Measurements from ENCODE around the gene SUN1.

The SUN1 gene

GRCh38 chr7:908591-909357 lies 76.5 kb downstream of the SUN1 start:
- peak; percentile 88 for TF ChIP-seq FOXP2 (optimal IDR thresholded peaks at IDR 0.05; ENCODE audit: borderline replicate concordance, extremely low read depth, extremely low read length, insufficient read depth)

- no peak for TF ChIP-seq TAF1 (IDR thresholded peaks at IDR 0.05; ENCODE audit: borderline replicate concordance, insufficient read depth, low read length)
- TF ChIP-seq POLR2AphosphoS5 (IDR thresholded peaks at IDR 0.05; ENCODE audit: low read depth, low read length): no peak
- no peak for TF ChIP-seq FOXP2 (optimal IDR thresholded peaks at IDR 0.05; ENCODE audit: borderline replicate concordance, extremely low read depth, extremely low read length, insufficient read depth)
- no peak for TF ChIP-seq SIN3A (IDR thresholded peaks at IDR 0.05; ENCODE audit: borderline replicate concordance, insufficient read depth, low read length)
- no peak for TF ChIP-seq REST (IDR thresholded peaks at IDR 0.05; ENCODE audit: insufficient read depth in 1 of 2, low read depth in 2 of 2, low read length in 2 of 2)
Measured at GRCh38 chr7:909358-910329, 77.4 kb downstream of the SUN1 start.

GRCh38 chr7:910441-910861 lies 78.2 kb downstream of the SUN1 start:
- TF ChIP-seq POLR2AphosphoS5 (IDR thresholded peaks at IDR 0.05; ENCODE audit: low read depth, low read length) (no peak), FOXP2 (optimal IDR thresholded peaks at IDR 0.05; ENCODE audit: borderline replicate concordance, extremely low read depth, extremely low read length, insufficient read depth) (no peak), SIN3A (IDR thresholded peaks at IDR 0.05; ENCODE audit: borderline replicate concordance, insufficient read depth, low read length) (no peak), TAF1 (IDR thresholded peaks at IDR 0.05; ENCODE audit: borderline replicate concordance, insufficient read depth, low read length) (no peak), REST (IDR thresholded peaks at IDR 0.05; ENCODE audit: insufficient read depth in 1 of 2, low read depth in 2 of 2, low read length in 2 of 2) (no peak)

- TF ChIP-seq POLR2AphosphoS5 (IDR thresholded peaks at IDR 0.05; ENCODE audit: low read depth, low read length) (no peak), REST (IDR thresholded peaks at IDR 0.05; ENCODE audit: insufficient read depth in 1 of 2, low read depth in 2 of 2, low read length in 2 of 2) (no peak), FOXP2 (optimal IDR thresholded peaks at IDR 0.05; ENCODE audit: borderline replicate concordance, extremely low read depth, extremely low read length, insufficient read depth) (no peak), SIN3A (IDR thresholded peaks at IDR 0.05; ENCODE audit: borderline replicate concordance, insufficient read depth, low read length) (no peak), TAF1 (IDR thresholded peaks at IDR 0.05; ENCODE audit: borderline replicate concordance, insufficient read depth, low read length) (no peak)
Measured at GRCh38 chr7:910931-911431, 78.7 kb downstream of the SUN1 start.

GRCh38 chr7:911791-912480 lies 79.7 kb downstream of the SUN1 start:
- TF ChIP-seq SIN3A (IDR thresholded peaks at IDR 0.05; ENCODE audit: borderline replicate concordance, insufficient read depth, low read length) (no peak), POLR2AphosphoS5 (IDR thresholded peaks at IDR 0.05; ENCODE audit: low read depth, low read length) (no peak), REST (IDR thresholded peaks at IDR 0.05; ENCODE audit: insufficient read depth in 1 of 2, low read depth in 2 of 2, low read length in 2 of 2) (no peak), TAF1 (IDR thresholded peaks at IDR 0.05; ENCODE audit: borderline replicate concordance, insufficient read depth, low read length) (no peak), FOXP2 (optimal IDR thresholded peaks at IDR 0.05; ENCODE audit: borderline replicate concordance, extremely low read depth, extremely low read length, insufficient read depth) (no peak)

All from PFSK-1 (cell line).